Stimulated activated CD8-positive, alpha-beta memory T cell treated with anti-CD3 and anti-CD28 coated beads, Interleukin-12 subunit alpha, Interleukin-12 subunit beta, amount 100 ng/mL, for 24 hours (primary cell): ENCODE measurements around the gene LRRIQ3.

Experiments
- DNase-seq: peaks from one replicate; pipeline ENCODE4 v3.0.0-alpha.2; 2020; ENCODE audit errors: extremely low read depth

Gene LRRIQ3

DNA sequence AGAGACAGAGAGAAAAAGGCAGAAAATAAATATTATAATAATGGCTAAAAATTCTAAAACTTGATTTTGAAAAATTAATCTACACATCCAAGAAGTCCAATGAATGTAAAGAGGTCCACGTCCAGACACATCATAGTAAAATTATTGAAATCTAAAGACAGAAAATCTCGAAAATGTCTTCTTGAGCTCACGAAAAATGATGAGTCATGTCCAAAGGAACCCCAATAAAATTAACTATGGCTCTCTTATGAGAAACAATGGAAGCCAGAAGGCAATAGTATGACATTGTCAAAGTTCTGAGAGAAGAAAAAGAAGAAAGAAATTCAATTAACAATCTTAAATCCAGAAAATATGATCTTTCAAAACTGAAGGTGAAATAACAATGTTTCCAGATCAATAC is 84.6 kb downstream of the LRRIQ3 start:
- no peak for DNase-seq

DNA sequence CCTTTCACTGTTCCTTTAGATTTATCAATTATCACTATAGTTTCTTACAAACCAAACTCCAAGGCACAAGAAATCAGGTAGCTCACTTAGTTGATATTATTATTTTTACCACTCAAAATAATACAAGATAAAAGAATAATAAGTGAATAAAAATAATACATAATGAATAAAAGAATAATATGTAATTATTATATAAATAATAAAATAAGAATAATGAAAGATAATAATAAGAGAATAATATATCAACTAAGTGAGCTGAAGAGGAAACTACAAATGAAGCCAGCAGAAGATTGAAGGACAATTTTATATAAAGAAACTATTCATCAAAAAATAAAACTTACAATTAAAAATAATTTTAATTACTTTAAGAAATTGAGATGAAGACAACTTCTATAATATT is 90.6 kb downstream of the LRRIQ3 start:
- no peak for DNase-seq

- DNase-seq: no peak
These were observed 106.6 kb downstream of the LRRIQ3 start for GRCh38 chr1:74091371-74091770.

GRCh38 chr1:74083128-74083527 is 114.8 kb downstream of the LRRIQ3 start:
- DNase-seq: no peak

DNA sequence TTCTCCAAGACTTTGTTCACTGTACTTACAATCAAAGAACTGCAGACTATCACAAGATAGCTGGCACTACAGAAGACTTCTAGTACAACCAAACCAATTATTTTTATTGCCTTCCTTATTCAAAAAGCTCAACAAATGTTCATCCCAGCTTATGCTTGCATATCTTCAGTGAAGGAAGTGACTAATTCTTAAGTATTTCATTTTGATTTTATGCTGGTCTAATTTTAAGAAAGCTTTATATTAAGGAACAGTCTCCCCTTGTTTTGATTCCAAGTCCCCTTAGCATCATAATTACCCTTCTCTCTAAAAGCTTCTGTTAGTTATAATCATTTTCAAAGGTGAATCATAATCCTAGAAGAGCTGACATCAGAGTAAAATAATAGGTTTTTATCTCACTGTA is 132.9 kb downstream of the LRRIQ3 start:
- DNase-seq: no peak

DNA sequence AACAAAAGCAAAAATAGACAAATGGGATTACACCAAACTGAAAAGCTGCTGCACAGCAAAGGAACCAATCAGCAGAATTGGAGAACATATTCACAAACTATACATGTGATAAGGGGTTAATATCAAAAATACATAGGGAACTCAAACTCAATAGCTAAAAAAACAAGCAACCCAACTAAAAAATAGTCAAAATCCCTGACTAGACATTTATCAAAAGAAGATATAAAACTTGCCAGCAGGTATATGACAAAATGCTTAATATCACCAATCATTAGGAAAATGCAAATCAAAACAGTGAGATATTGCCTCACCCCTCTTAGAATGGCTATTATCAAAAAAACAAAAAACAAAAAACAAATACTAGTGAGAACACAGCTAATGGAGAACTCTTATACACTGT is 140.3 kb downstream of the LRRIQ3 start:
- DNase-seq: no peak

DNA sequence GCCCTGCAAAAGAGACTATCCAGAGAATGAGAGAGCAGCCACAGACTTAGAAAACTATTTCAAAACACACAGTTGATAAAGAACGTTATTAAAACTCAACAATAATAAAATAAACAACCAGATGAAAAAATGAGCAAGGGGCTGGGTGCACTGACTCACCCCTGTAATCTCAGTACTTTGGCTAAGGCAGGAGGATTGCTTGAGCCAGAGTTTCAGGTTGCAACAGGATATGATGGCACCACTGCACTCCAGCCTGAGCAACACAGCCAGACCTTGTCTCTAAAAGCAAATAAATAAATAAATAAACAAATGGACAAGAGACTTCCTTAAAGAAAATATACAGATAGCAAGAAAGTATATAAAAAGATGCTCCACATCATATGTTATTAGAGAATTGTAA is 144.6 kb downstream of the LRRIQ3 start:
- DNase-seq: no peak

DNA sequence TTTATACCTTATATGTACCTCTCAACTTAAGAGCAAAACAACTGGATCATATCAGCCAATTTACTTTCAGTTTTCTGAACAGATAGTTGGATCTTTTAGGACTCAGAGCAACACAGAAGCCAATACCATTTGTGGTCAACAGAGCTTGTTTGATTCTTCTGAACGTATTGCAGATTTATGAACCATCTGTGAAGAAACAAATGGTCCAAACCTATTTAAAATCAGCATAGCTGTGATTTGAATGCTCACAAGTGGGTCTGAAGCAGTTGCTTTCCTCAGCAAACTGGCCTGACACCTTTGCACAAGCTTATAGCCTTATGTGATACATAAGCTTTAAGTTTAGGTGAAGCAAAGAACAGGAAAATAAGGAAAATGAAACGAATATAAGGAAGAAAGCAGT is 147.6 kb downstream of the LRRIQ3 start:
- no peak for DNase-seq

- DNase-seq: no peak
These were observed 159.9 kb downstream of the LRRIQ3 start for GRCh38 chr1:74038042-74038441.

DNA sequence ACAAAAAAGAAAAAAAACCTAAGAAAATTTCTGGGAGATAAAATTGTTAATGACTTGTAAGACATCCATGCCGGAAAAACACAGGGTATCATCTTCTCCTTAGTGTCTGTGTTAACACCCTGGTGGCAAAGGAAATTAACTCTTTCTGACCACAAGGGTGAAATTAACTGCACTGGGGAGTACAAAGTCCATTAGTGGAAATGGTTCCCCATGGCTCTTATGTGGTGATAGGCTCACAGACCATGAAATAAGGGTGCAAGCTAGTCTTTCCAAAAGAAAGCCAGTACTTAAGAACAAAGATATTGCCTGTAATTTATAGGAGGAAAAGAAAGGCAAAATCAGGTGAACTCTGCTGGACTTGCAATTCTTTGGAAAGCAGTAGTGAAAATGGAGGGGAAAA is 185.4 kb downstream of the LRRIQ3 start:
- DNase-seq: no peak

DNA sequence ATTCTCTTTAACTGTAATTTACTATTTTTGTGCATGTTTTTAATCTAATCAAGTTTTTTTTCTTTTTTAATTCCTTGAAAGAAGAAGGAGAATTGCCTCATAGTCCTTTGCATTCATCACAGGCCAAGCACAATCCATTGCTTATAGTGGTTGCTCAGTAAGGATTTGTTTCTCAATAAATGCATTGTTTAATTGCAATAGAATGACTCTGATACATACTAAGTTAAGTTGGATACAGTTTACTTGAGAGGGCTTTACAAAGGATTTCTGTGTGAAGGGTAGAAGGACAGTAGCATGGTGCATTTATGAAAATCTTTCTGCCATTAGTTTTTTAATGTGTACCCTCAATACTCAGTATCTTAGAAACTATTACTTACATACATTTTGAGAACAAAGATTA is 186.2 kb downstream of the LRRIQ3 start:
- no peak for DNase-seq

DNA sequence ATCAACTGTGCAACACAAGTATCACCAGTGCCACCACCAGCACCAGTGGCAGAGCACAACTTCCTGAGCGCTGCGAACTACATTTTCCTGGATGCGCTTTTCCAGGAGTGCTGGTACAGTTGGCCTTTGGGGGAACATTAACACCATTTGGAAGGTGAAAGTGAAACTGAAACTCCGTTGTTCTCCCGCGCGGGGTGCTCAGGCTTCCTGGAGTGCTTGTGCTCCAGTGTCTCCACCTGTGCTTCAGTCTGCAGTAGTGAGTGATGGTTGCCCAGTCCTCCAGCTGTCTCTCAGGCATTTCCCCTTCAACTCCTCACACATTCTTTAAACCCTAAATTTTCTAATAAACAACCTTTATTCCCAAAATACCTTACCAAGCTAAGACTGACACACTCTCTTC is 187.8 kb downstream of the LRRIQ3 start:
- no peak for DNase-seq

GRCh38 chr1:74005533-74005932 is 192.4 kb downstream of the LRRIQ3 start:
- DNase-seq: no peak

GRCh38 chr1:74003806-74004205 is 194.2 kb downstream of the LRRIQ3 start:
- no peak for DNase-seq

DNA sequence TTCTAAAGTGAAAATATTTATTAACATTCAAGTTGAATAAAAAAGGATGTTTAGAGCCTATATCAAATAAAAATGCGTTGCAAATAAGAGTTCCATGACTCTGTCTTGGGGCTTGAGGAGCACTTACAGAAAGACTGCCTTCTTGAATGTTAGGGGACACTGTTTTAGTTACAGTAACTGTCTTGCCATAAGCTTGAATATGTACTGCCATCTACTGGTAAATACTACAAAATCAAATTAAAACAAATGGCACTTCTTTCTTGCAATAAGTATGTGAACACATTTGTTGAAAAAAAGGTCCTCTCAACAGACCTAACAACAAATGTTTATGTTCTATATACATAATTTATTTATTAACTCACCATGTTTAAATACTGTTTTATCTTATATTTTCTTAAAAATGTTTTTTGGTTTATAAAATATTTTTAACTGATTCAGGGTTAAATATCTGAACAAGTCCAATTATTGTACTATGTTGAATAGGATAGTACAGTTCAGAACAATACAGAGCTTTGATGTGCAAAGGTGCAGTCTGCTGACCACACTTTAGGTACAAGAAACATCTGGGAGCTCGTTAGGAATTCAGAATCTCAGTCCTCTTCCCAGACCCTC is 199.5 kb downstream of the LRRIQ3 start:
- no peak for DNase-seq

DNA sequence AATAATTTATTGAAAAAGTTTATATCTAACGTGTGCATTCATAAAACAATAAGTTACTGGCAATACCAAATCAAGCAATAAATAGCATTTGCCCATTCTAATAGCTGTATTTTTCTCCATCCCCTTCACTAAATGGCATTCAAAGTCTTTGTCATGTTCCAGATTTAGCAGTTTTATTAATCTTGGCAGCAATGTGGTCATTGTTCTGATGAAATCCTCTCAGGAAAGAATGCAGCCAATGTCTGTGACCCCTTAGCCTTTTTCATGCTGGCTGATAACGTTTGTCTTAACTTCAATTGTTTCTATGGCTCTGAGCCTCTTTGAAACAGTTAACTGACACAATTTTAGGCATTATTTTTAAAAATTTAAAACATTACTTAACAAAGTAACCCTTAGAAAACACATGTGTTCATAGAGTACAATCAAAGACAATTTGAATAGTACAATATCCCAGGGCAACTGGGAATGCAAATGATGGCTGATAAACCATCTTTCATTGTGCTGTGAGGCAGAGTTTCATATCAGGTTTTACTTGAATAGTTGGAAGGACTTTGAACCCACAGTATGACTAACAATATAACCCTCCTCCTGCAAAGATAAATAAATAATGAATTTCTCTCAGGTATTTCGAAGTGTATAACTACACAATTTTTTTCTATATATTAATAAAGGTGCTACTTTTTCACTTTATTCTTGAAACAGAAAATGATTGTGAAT is 217.5 kb downstream of the LRRIQ3 start:
- no peak for DNase-seq

DNA sequence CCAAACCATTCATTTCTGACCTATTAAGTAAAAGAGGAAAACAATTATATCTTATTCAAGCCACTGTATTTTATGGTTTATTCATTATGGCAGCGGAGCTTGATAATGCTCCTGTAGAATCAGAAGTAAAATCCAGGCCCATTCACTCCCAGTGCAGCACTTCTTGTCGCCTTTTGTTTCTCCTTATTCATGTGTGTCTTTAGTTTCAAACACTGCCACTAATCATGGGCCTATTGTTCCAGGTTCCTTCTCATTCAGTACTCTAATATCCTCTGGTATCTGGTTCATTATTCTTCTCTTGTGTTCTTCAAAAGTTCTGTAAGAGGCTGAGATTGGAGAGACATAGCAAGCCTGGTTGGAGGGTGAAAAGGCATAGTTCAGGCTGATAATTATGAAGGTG is 218.3 kb downstream of the LRRIQ3 start:
- no peak for DNase-seq

GRCh38 chr1:73978964-73979363 is 219.0 kb downstream of the LRRIQ3 start:
- no peak for DNase-seq
